ENCODE results near the gene C1orf159.

GRCh38 chr1:1049318-1050165, 66.3 kb downstream of the C1orf159 start:
- TF ChIP-seq PKNOX1 (IDR thresholded peaks at IDR 0.05): no peak
- no peak for TF ChIP-seq FOXA1 (IDR thresholded peaks at IDR 0.05)
- TF ChIP-seq SP1 (IDR thresholded peaks at IDR 0.05): no peak
- no peak for TF ChIP-seq BHLHE40 (IDR thresholded peaks at IDR 0.05; ENCODE audit: borderline replicate concordance)
- TF ChIP-seq FOXM1 (IDR thresholded peaks at IDR 0.05; ENCODE audit: borderline replicate concordance): no peak
- no peak for TF ChIP-seq SUZ12 (IDR thresholded peaks at IDR 0.05)

Data from HEK293T (cell line).